Keratinocyte (primary cell): ENCODE results near the gene ATN1.

Source experiments
- EZH2 ChIP-seq: IDR thresholded peaks from one replicate; pipeline ENCODE4 v1.6.1; 2012; ENCODE audit warnings: inconsistent platforms, mild to moderate bottlenecking, low read length, moderate library complexity
- TF ChIP-seq, protein P1 (sequence below), 3 experiments: IDR thresholded peaks in 1 of 3; conservative IDR thresholded peaks in 1 of 3; optimal IDR thresholded peaks in 1 of 3; 2 replicates in 2 of 3; 3 replicates in 1 of 3; pipeline versions ENCODE3 to v1.5.1; 2011; ENCODE audit warnings: low read length in 3 of 3, mild to moderate bottlenecking in 3 of 3, moderate library complexity in 2 of 3, control low read depth in 1 of 3, inconsistent platforms in 1 of 3; ENCODE audit not compliant: insufficient read depth in 2 of 3; ENCODE audit errors: extremely low read depth in 1 of 3

DNA sequence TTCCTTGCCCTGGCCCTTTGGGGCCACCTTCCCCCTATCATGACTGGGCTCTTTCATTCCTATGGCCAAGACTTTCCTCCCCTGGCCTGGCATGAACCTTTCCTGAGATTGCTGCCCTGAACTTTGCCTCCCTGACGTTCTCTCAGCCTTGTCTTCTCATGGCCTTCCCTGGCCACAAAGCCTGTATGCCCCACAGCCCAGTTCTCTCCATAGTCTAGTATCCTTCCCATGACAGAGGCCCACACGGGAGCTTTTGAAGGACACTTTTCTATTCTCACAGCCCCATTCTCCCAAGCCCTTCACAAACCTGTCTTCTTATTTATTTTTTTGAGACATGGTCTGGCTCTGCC lies 11.4 kb downstream of the ATN1 start:
- TF ChIP-seq, protein P1, sequence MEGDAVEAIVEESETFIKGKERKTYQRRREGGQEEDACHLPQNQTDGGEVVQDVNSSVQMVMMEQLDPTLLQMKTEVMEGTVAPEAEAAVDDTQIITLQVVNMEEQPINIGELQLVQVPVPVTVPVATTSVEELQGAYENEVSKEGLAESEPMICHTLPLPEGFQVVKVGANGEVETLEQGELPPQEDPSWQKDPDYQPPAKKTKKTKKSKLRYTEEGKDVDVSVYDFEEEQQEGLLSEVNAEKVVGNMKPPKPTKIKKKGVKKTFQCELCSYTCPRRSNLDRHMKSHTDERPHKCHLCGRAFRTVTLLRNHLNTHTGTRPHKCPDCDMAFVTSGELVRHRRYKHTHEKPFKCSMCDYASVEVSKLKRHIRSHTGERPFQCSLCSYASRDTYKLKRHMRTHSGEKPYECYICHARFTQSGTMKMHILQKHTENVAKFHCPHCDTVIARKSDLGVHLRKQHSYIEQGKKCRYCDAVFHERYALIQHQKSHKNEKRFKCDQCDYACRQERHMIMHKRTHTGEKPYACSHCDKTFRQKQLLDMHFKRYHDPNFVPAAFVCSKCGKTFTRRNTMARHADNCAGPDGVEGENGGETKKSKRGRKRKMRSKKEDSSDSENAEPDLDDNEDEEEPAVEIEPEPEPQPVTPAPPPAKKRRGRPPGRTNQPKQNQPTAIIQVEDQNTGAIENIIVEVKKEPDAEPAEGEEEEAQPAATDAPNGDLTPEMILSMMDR (optimal IDR thresholded peaks at IDR 0.05 in 1 of 3, IDR thresholded peaks at IDR 0.05 in 1 of 3, conservative IDR thresholded peaks at IDR 0.05 in 1 of 3; ENCODE audit: extremely low read depth in 1 of 3, insufficient read depth in 2 of 3, low read length in 3 of 3), result no peak
- no peak for TF ChIP-seq EZH2
